HFF-Myc (cell line): Measurements from ENCODE around the gene IGSF9B.

ENCODE experiments used
- DNase-seq: peaks from one replicate; pipeline ENCODE4 v3.0.0-alpha.2; 2011; ENCODE audit warnings: low read depth; ENCODE audit errors: extremely low read depth
- H3K4me3 ChIP-seq: replicated peaks from 2 replicates; pipeline ENCODE4 v1.5.1; 2011; ENCODE audit warnings: low read depth, mild to moderate bottlenecking, control low read depth, low read length
- CTCF ChIP-seq: IDR thresholded peaks from 2 replicates; pipeline ENCODE4 v1.5.1; 2012; ENCODE audit warnings: mild to moderate bottlenecking, low read depth, low read length, control low read depth; ENCODE audit errors: missing control alignments

The IGSF9B gene

GRCh38 chr11:133940034-133940433, 16.7 kb downstream of the IGSF9B start:
- H3K4me3 ChIP-seq, result no peak overlapping the region
- no peak for DNase-seq
- no peak for TF ChIP-seq CTCF

GRCh38 chr11:133939558-133939957, 17.2 kb downstream of the IGSF9B start:
- DNase-seq, result no peak
- H3K4me3 ChIP-seq, result no peak overlapping the region
- TF ChIP-seq CTCF, result no peak

GRCh38 chr11:133938166-133938565, 18.6 kb downstream of the IGSF9B start:
- no peak overlapping the region for H3K4me3 ChIP-seq
- no peak for DNase-seq
- TF ChIP-seq CTCF, result no peak

DNA sequence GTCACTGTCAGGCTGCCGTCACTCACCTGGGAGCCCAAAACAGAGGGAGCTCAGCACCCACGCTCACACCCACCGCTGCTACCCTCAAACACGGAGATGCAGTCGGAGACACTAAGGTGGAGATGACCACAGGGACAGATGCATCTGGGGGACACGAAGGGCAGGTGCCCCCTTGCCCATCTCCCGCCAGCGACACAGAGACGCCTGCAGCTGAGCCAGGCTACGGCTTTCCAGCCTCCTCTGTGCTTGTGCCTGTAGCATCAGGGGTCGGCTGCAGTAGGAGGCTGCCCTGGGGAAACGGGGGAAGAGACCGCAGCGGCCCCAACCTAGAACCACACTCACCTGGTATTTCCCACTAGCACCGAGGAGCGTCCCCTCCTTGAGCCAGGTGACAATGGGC, 19.3 kb downstream of the IGSF9B start:
- no peak for DNase-seq
- TF ChIP-seq CTCF, result no peak
- H3K4me3 ChIP-seq, result no peak overlapping the region

- TF ChIP-seq CTCF, result no peak
- no peak overlapping the region for H3K4me3 ChIP-seq
- no peak for DNase-seq
Measured at GRCh38 chr11:133937015-133937414, 19.8 kb downstream of the IGSF9B start.

DNA sequence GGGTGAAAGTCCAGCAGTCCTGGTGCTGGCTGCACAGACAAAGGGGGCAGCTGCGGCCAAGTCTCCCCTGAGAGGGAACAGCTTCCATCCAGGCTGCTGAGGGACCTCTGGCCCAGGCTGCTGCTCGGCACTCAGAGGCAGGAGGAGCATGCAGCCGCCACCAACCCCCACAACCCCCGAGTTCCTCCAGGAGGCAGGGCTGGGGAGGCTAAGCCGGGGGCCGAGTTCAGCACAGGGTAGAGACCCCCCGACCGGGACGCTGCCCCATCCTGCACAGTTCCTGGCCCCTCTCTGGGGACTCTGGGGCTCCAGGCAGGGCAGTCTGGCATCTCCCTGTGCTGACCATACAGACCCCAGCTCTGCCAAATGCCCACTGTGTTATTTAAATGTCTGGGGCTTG, 20.2 kb downstream of the IGSF9B start:
- DNase-seq, result no peak
- no peak for TF ChIP-seq CTCF
- no peak overlapping the region for H3K4me3 ChIP-seq

DNA sequence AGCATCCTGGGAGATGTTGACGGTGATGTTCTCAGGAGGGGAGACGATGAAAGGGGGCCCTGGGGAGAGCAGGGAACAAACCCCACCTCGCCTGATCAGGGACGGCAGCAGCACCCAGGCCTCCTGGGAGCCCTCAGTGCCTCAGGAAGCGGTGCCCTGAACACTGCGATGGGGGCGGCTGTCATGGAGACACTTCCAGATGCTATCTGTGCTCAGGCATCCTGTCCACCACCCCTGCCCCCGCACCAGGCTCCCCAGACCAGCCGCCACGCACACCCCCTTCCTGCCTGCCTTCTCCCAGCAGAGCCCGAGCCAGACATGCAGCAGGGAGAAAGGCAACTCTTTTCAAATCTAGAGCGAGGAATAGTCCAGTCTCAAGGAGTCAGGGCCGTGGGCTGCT, 20.6 kb downstream of the IGSF9B start:
- no peak for DNase-seq
- no peak overlapping the region for H3K4me3 ChIP-seq
- no peak for TF ChIP-seq CTCF
